ENCODE results near the gene GOLGA6A.
"Not testable (repeated sequence)": the region's sequence is repeated elsewhere in the genome, so short reads cannot be mapped to it uniquely, and the experiment has no call there.

GOLGA6A gene

DNA sequence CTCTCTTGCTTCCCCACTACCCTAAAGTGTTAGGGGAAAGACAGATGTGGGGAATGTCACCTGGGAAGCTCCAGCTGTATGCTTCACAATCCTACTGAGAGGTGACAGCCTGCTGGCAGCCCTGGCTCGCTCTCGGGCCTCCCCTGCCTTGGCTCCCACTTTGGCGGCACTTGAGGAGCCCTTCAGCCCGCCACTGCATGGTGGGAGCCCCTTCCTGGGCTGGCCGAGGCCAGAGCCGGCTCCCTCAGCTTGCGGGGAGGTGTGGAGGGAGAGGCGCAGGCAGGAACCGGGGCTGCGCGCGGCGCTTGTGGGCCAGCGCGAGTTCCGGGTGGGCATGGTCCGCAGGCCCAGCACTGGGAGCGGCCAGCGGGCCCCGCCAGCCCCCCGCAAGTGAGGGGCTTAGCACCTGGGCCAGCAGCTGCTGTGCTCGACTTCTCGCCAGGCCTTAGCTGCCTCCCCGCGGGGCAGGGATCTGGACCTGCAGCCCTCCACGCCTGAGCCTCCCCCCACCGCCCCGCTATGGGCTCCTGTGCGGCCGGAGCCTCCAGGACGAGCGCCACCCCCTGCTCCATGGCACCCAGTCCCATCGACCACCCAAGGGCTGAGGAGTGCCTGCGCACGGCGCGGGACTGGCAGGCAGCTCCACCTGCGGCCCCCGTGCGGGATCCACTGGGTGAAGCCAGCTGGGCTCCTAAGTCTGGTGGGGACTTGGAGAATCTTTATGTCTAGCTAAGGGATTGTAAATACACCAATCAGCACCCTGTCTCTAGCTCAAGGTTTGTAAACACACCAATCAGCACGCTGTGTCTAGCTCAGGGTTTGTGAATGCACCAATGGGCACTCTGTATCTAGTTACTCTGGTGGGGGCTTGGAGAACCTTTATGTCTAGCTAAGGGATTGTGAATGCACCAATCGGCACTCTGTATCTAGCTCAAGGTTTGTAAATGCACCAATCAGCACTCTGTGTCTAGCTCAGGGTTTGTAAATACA lies 29.8 kb downstream of the GOLGA6A start:
- DNase-seq: not testable (repeated sequence)

DNA sequence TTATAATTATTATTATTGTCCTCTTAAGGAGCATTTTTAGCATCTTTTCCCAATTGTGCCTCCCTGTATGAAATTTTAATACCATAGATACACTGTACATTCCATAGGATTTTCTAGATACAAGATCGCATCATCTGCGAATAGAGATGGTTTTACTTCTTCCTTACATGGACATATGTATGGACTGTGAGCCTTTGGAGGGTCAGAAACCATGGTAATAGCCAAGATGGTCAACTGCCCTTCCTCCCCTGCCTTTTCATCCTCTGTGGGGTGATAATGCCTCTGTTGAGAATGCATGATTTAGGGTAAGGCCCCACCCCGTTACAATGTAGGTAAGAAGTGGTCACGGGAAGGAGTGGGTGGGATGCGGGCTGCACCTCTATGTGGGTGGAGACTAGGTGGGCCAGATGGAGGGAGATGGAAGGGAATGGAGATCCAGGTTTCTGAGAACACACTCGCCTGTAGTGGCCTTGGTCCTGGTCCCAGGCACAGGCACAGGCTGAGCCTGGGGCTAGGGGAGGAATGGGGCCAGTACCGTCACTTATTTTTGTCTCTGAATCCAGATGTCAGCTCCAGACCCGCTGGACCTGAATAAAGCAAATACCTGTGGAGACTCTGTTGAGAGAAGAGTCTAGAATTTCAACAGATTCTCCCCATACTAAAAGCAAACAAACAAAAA lies 31.7 kb downstream of the GOLGA6A start:
- no peak for DNase-seq

DNA sequence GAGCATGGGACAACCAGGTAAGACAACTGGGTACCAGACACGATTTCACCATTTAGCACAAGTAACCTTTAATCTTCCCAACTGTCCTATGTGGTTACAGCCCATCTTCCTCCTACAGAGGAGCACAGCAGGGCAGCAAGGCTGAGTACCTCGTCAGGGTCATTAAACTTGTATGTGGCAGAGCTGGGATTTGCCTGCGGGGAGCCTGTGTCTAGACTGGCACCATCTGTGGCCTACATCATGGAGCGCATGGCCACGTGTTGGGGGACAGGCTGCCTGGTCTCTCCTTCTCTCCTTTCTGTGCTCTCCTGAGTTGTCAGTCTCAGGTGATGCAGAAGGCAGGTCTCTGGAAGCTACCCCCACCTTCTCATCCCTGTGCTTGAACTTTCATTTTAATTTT lies 32.2 kb downstream of the GOLGA6A start:
- DNase-seq: no peak

DNA sequence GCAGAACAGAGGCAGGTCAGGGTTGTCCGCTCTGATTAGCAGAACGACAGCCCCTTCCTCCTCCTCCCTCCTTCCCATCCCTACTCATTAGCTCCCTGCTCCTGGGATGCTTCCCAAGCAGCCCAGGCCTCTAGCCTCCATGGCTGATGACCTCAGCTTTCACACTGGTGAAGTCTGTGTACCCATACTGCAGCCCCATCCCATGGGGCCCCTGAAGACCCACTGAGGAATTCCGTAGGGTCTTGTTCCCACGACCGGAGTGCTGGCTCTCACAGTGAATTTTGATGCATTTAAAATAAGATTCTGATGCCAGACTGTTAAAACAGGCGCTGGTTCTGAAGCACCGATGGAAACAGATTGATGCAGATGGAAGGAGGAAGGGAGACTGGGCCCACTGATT lies 36.1 kb downstream of the GOLGA6A start:
- DNase-seq: no peak

DNA sequence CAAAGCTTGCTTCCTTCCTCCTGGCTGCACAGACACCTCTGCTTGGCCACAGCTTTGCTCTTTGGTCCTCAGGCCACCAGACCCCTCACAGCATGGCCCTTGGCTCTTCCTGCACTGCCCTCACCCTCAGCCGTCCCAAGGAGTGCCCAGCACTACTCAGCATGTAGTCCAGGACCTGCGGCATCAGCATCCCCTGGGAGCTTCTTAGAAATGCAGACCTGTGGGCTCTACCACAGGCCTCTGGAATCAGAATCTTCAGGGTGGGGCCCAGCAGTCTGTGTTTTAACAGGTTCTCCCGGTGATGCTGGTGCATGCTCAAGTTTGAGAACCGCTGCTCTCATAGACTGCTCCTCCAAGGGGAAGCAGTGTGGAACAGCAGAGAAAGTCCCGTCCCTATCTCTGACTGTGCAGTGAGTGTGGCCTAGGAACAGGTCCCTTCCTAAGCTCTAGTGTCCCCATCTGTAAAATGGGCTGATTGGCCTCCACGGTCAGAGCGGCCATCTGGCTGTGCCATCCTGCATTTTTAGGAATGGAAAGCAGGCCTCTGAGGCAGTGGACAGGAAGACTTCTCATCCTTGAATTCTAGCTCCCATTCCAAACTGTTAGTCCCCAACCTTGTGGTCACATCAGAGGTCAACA lies 36.6 kb downstream of the GOLGA6A start:
- no peak for DNase-seq

DNA sequence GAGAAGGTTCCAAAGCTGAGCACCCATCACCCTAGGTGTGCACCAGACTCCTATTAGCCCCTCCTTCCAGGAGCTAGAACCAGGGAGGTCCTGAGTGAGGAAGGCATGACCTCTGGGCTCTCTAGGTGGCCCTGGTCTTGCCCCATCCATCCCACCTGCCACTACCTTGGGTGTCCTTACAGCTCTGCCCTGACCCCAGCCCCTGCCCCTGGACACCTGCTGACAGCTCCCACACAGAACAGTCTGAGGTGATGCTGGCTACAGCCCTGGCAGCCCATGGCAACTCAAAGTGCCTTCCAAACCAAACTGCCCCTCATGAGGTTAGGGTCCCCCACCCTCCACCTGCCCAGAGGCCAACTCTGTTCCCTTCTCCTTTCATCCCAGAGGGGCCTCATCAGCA lies 37.2 kb downstream of the GOLGA6A start:
- no peak for DNase-seq

DNA sequence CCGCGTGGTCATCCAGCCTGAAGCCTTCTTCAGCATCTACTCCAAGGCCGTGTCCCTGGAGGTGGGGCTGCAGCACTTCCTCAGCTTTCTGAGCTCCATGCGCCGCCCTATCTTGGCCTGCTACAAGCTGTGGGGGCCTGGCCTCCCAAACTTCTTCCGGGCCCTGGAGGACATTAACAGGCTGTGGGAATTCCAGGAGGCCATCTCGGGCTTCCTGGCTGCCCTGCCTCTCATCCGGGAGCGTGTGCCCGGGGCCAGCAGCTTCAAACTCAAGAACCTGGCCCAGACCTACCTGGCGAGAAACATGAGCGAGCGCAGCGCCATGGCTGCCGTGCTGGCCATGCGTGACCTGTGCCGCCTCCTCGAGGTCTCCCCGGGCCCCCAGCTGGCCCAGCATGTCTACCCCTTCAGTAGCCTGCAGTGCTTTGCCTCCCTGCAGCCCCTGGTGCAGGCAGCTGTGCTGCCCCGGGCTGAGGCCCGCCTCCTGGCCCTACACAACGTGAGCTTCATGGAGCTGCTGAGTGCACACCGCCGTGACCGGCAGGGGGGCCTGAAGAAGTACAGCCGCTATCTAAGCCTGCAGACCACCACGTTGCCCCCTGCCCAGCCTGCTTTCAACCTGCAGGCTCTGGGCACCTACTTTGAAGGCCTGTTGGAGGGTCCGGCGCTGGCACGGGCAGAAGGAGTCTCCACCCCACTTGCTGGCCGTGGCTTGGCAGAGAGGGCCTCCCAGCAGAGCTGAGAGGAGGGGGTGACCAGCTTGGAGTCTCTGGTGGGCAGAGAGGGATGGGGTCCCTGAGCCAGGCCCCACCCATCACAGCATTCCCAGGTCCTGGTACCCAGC lies 37.9 kb downstream of the GOLGA6A start:
- no peak for DNase-seq

DNA sequence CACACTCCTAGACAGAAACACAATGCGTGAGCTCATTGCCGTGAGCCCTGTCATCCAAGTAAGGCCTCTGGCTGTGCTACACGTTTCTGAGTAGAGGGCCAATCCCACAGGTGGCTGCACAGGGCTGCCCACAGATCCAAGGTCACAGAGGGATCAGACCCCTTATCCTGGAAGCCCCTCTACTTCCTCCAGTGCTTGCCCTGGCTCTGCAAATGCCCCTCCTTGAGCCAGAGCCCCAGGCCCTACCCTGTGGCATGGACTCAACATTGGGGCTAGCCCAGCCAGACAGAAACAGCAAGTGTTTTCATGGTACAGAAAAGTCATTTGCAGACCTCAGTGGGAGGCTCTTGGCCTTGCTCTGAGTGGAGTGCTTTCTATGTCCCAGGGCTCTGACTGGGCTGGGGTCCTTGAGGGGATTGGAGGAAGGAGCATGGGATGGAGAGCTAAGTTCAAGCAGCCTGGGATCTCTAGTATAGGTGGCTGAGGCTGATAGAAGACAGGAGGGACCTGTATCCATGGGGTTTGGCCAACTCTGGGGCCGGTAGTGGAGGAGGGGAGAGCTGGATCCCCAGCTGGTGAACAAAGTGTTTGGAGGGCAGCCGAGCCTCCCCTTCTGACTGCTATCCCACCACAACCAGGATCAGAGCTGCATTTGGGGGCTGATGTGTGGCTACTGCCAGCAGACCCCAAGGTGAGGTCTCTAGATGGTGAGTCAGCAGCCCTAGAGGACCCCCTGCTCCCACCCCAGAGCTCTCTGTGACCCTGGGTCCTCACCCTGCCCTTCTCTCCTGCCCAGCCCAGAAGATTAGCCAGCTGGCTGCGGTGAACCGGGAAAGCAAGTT lies 38.7 kb downstream of the GOLGA6A start:
- no peak for DNase-seq

DNA sequence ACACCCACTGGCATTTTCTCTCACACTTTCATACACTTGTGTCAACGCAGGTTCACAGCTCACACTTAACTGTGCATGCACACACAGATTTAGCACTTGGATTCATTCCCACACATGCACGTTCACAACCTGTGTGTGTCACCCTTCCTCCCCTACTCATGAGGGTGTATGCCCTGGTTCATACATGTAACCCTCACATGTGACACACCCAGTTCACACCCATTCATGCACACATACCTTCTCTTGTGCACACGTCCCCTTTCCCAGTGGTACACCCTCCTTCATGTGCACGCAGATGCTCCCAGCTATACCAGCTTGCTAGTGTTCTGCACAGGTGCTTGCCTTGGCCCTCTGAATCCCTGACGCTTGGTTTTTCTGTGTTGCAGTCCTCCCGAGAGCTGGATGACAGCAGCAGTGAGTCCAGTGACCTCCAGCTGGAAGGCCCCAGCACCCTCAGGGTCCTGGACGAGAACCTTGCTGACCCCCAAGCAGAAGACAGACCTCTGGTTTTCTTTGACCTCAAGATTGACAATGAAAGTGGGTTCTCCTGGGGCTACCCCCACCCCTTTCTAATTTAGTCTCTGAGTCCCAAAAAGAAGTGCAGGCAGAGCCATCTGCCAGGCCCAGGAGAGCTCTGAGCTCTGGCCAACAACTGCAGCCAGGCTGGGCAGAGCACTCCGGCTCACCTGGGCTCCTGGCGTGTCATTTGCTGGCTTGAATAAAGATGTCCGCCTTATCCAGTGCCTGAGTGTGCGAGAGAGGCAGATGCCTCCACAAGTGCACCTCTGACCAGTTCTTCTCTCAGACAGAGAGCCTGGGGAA lies 39.5 kb downstream of the GOLGA6A start:
- no peak for DNase-seq

DNA sequence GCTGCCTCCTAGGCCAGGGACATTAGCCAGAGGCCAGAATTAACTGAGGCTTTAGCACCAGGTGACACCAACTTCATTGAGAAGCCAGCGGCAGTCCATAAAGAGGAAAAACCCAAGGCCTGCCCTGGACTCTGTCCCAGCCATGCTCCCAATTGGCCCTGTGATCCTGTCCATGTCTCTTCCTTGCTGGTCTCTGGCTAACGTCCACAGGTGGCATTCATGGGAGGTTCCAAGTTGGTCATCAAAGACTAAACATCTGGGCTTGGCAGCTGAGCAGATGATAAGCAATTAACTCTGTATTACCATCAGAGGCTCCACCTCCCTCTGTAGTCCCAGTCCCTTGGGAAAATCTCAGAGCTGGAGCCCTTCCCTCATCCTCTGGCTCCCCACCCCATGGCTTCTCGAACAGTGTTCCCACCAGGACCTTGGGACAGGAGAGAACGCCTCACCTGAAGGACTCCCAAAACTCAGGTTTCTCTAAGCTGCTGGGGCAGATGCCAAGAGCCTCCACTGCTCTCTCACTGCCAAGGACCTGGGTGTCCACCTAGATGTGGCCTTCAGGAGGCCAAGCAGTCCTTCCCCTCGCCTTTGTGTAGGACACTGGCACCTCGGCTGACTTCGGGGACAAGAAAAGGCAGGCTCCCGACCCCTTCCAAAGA lies 40.4 kb downstream of the GOLGA6A start:
- no peak for DNase-seq

DNA sequence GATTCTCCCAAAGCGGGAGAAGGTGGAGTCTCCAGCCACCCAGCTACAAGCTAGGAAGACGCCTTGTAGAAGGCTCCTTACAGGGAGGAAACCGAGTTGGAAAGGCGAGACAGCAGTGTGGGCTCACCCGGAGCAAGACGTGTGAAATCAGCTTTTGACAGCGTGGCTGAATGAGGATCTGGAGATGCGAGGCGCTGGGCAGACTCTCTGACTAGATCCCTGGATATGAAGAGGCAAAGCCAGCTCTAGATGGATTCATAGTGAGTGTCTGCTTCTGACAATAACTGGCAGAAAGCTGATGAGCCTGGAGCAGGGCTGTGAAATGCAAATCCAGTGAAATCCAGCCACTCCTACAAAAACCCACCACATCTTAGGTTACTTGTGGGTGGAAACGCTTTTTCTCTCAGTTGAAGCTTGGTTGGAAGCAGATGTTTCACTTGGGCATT lies 41.0 kb downstream of the GOLGA6A start:
- no peak for DNase-seq

DNA sequence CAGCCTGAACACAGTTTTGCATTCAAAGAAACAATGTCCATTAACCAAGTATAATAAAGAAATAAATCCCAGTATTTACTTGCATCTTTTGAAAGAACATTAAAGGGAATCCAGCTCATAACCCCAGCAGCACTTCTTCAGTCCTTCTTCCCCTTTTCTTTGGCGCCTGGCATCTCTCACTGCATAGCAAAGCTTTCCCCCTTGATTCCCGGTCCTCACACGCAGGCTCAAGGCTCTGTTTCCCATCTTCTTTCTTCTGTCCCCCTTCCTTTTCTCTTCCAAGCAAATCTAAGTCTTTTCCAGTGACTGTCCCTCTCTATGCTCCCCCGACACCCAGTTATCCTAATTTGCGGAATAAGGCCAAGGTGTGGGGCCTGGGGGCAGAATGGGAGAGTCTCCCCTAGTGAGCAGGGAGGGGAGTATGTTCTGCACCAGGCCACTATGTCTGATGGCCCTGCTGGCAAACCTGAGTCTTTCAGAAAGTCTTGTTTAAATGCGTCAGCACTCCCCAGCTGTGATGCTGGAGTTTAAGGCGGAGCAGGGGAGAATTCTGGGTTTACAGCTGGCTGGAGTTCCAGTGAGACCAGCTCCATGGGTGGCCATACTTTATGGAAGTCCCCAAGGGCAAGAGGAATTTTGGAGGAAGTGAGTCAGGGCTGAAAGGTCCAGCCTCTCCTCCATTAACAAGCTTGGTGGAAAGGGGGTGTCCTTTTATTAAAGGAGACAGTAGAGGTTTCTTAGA lies 42.1 kb downstream of the GOLGA6A start:
- peak; percentile 65 for DNase-seq

DNA sequence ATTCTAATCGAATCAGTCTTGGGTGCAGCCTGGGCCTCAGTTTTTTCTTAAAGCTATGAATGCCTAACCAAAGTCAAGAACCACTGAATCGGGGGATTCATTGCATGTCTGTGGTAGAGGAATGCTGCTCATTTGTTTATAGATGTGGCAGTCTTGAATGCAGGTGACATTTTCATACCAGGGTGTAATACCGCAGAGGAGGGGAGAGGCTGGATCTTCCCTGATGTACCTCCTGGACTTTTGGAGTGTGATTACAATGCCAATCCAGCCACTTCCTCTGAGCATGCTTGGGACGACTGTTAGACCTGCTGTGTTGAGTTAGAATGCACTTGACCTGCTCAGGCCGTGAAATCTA lies 42.7 kb downstream of the GOLGA6A start:
- no peak for DNase-seq

DNA sequence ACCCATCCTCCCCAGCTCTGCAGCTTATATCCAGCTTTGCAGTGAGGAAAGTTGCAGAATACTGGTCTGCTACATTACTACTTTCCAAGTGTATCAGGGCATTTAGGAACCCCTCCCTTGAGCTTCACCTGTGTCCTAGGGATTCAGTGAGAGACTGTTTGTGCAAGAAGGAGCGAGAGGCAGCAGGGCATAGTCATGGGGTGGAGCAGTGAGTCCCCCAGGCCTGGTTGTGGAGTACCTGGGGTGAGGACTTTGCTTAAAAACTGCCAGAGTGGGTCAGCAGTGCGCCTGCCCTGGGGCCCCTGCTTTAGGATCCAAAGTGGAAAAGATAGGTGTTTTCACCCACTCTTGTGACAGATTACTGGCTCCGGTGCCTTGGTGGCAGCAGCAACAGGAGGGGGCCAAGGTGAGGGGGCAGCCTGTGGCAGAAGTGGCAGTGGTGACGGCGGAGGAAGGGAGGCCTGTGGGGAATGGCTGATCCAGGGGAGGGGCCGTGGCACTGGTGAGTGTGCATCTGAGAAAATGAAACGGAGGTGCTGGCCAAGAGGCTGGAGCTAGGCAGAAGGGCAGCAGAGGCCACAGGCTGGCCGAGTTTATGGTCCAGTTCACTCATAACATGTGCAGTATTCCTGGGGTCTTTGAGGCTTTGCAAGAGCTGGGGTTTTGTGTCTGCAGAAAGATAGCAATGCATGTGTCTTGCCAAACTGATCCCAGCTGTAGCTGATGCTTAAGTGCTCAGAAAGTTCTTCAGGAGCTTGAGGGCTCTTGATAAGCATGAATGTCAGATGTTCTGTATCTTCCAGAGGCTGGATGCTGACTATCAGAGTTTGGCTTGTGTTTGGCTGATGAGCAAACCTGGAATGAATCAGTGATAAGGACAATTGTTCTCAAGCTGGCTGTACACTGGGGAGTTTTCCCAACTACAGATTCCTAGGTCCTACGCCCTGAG lies 43.4 kb downstream of the GOLGA6A start:
- no peak for DNase-seq

DNA sequence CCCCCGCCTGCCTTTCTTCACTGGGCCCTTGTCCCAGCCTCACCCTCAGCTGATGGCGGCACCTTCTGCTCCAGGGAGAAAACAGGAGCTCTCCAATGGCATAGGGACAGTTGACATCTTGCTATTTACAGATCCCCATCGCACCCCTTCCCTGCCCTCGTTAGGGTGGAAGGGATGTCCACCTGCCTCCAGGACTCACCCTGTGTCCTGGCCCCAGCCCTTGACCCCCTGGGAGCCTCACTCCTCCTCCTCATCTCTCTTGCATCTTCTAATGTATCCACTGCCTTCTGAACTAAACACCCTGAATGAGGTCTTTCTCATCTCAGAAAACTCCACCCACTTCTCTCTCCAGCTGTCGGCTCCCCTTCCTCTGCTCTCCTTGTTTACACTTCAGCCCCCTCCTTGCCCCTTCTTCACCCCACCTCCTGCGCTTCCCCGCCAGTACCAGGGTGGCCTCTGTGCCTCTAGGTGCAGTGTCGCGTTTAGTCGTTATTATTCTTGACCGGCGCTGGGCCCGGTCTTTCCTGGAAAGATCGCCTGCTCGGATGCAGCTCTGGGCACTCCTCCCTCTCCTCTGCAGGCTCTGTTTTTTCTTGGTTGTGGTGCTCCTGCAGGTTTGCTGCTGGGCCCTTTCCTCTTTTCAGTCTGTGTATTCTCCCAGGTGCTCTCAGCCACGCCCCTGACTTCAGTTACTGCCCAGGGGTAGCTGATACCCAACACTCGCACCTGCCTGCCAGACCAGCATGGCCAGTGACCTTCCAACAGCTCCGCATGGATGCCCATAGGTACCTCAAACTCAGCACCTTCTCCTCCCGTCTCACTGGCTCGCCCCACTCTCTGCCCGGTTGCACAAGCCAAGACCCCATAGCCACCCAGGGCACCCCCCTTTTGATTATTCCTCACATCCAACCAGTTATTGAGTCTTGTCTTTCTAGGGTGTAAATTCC lies 44.9 kb downstream of the GOLGA6A start:
- DNase-seq: no peak

DNA sequence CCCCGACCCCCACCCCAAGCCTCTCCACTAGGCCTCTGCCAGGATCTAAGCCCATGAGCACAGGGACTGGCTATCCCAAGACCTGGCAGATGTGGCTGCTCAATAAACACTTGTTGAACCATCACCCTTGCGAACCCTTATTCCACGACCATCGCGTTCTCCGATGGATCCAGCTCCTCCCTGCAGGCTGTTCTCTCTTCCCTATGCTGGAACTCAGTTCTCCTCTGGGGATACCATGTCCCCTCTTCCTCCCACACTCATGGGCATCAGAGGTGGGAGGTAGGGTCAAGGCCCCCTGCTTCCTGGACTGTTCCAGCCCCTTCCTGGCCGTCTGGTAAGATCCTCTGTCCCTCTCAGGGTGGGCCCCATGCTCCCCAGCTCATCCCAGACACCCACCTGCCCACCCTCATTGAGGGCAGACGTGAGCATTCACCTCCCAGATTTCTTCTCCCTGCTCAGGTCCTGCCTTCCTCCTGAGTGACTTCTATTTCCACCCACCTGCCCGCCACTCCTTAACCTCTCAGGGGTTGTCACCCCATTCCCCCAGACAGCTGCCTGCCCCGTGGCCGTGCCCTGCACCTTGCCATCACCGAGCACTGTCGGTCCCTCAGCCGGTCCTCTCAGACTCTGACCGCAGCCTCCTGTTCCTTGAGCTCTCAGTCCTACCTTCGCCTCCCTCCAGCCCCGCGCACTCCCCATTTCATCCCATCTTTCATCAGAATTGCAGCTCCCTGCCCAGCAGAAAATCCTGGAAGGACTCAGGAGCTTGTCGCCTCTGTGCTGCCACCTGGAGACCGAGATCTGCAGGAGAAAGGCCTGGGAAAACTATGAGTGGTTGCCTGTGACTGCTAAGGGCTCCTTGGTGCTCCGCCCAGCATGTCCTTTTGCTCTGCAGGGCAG lies 45.8 kb downstream of the GOLGA6A start:
- peak; percentile 87 for DNase-seq

Measured in islet precursor cell (in vitro differentiated cells).